ENCODE results near the gene SORCS1.

- TF ChIP-seq CTCF (IDR thresholded peaks at IDR 0.05): no peak
- no peak for TF ChIP-seq POLR2A (IDR thresholded peaks at IDR 0.05)
These were observed 629.1 kb downstream of the SORCS1 start for GRCh38 chr10:106535304-106535953.
